GM12878 (cell line): ENCODE data around the gene NRXN3. TPM values are rescaled to one million over a fixed set of nuclear protein-coding genes. Genes with fewer than 3 reads are reported as not detected.

Source experiments
- ATAC-seq: fragments of 200-7000 bp; cut with Tn5 transposase; 3 replicates; pipeline ENCODE4 v1.9.1; 2020; ENCODE audit warnings: mild to moderate bottlenecking, moderate library complexity
- BruUV-seq: library from RNA; stranded (reverse); fragments of 400-500 nt; replicated peaks from 2 replicates; lab custom pipeline; 2021; lab: Mats Ljungman, UMichigan
- CTCF ChIA-PET: fragments of 300-600 bp; sonication (Branson Sonifier 250); formaldehyde crosslinking; extraction: SDS; loops from one replicate; lab custom pipeline; 2021; ENCODE audit warnings: inconsistent platforms; lab: Yijun Ruan, JAX
- POLR2A ChIA-PET: fragments of 350-600 bp; formaldehyde crosslinking; extraction: SDS; loops from one replicate; lab custom pipeline; 2021; ENCODE audit warnings: inconsistent platforms; lab: Charles Lee
- RAD21 ChIA-PET: fragments of 300-600 bp; sonication (Branson Sonifier 250); formaldehyde crosslinking; loops from one replicate; lab custom pipeline; 2023; ENCODE audit warnings: antibody characterized with exemption; ENCODE audit not compliant: unreplicated experiment; lab: Charles Lee
- SMC1A ChIA-PET: fragments of 300-600 bp; sonication (Branson Sonifier 250); formaldehyde crosslinking; loops from one replicate; lab custom pipeline; 2023; ENCODE audit not compliant: unreplicated experiment, uncharacterized antibody; lab: Charles Lee
- DNase-seq: peaks from one replicate; pipeline ENCODE4 v3.0.0-alpha.2; 2011; ENCODE audit warnings: low read depth, low spot score
- FAIRE-seq: peaks from 3 replicates; lab custom pipeline; 2011; peaks lifted over from hg19 to GRCh38; lab: Jason Lieb, UNC
- H2AFZ ChIP-seq: 2 replicates; pipeline ENCODE4 v1.6.0; 2011; ENCODE audit warnings: low read depth, low read length, control low read depth; ENCODE audit not compliant: control insufficient read depth
- H3K27ac ChIP-seq: 2 replicates; pipeline ENCODE4 v1.5.1; 2011; ENCODE audit warnings: control low read depth; ENCODE audit not compliant: control insufficient read depth, insufficient read depth
- H3K27me3 ChIP-seq, 2 experiments: replicated peaks in 1 of 2; 2 replicates each; pipeline versions ENCODE4 v1.6.0 to v1.6.1; 2011; ENCODE audit warnings: low read length in 1 of 2; ENCODE audit not compliant: control insufficient read depth in 2 of 2, insufficient read depth in 2 of 2
- H3K36me3 ChIP-seq, 2 experiments: 2 replicates each; pipeline ENCODE4 v1.5.1; 2011; ENCODE audit warnings: low read length in 1 of 2; ENCODE audit not compliant: control insufficient read depth in 2 of 2, insufficient read depth in 2 of 2
- H3K4me1 ChIP-seq: 2 replicates; pipeline ENCODE4 v1.6.1; 2011; ENCODE audit warnings: mild to moderate bottlenecking, low read length, moderate library complexity, mixed read lengths; ENCODE audit not compliant: control insufficient read depth, insufficient read depth
- H3K4me2 ChIP-seq: 2 replicates; pipeline ENCODE4 v1.6.0; 2011; ENCODE audit warnings: control low read depth; ENCODE audit not compliant: control insufficient read depth, insufficient read depth
- H3K4me3 ChIP-seq: fragments of 200-600 bp; sonication (generic); 2 replicates; pipeline ENCODE4 v1.5.1; 2016
- H3K79me2 ChIP-seq: 2 replicates; pipeline ENCODE4 v1.6.0; 2011; ENCODE audit warnings: low read length; ENCODE audit not compliant: control insufficient read depth, insufficient read depth
- H3K9ac ChIP-seq: 2 replicates; pipeline ENCODE4 v1.8.0; 2011; ENCODE audit warnings: low read length, control low read depth, mixed read lengths; ENCODE audit not compliant: control insufficient read depth, insufficient read depth
- H3K9me3 ChIP-seq: replicated peaks from 3 replicates; pipeline ENCODE4 v1.5.1; 2011; ENCODE audit warnings: mild to moderate bottlenecking, low read length; ENCODE audit not compliant: control insufficient read depth, insufficient read depth
- H4K20me1 ChIP-seq: 2 replicates; pipeline ENCODE4 v1.6.0; 2011; ENCODE audit not compliant: control insufficient read depth, insufficient read depth
- BACH1 ChIP-seq: fragments of 450-650 bp; IDR thresholded peaks from 2 replicates; pipeline ENCODE4 v1.6.1; 2017; ENCODE audit warnings: mild to moderate bottlenecking, borderline replicate concordance
- ELK1 ChIP-seq: IDR thresholded peaks from 2 replicates; pipeline ENCODE4 v1.6.1; 2012; ENCODE audit warnings: low read depth, low read length, improper control_type of control experiment
- NKRF ChIP-seq: fragments of 450-650 bp; conservative IDR thresholded peaks from 2 replicates; pipeline ENCODE4 v1.6.1; 2017; ENCODE audit warnings: mild to moderate bottlenecking, moderate library complexity
- PBX3 ChIP-seq: IDR thresholded peaks from 2 replicates; pipeline ENCODE4 v1.6.1; 2011; ENCODE audit warnings: mild to moderate bottlenecking, low read depth, low read length, moderate library complexity; ENCODE audit not compliant: insufficient replicate concordance
- RAD21 ChIP-seq: IDR thresholded peaks from 2 replicates; pipeline ENCODE4 v1.6.1; 2011; ENCODE audit warnings: mild to moderate bottlenecking, low read depth, low read length, moderate library complexity; ENCODE audit not compliant: insufficient read depth
- STAT3 ChIP-seq: IDR thresholded peaks from 2 replicates; pipeline ENCODE4 v1.6.1; 2011; ENCODE audit warnings: low read depth, low read length, improper control_type of control experiment
- WGBS: methylation state at CpG from one replicate; pipeline ENCODE4 v1.1.6; 2016; ENCODE audit warnings: low lambda C conversion rate; ENCODE audit not compliant: insufficient replicate concordance, insufficient coverage; ENCODE audit errors: missing lambda C conversion rate; 5-methylcytosine and 5-hydroxymethylcytosine counted together
- in situ Hi-C: fragments of 300-500 bp; cut with MboI; formaldehyde crosslinking; loops from 9 replicates; pipeline ENCODE4 v1.14.3; 2018; ENCODE audit warnings: mixed read lengths
- intact Hi-C: fragments of 100-400 bp; cut with micrococcal nuclease; formaldehyde crosslinking; loops from one replicate; pipeline ENCODE4 v1.14.2; 2022; ENCODE audit not compliant: unreplicated experiment
- polyA plus RNA-seq, 11 experiments: library from polyadenylated mRNA; depleted of rRNA in 4 of 11; unstranded in 6 of 11; stranded (reverse) in 5 of 11; fragments of >200 nt; fragmentation: Nextera tagmentation in 4 of 11; fragmentation: Illumina TruSeq in 1 of 11; extraction: Ambion mirVana in 4 of 11; extraction: Trizol in 1 of 11; gene quantifications; 1 replicate in 1 of 11; 2 replicates in 10 of 11; pipeline versions ENCODE4 v1.2.1 to v1.2.3, GENCODE V29; 2011 to 2016; ENCODE audit warnings: inconsistent platforms in 2 of 11, missing spikeins in 2 of 11, low read depth in 1 of 11
- total RNA-seq, 4 experiments: library from RNA; depleted of rRNA in 3 of 4; stranded (reverse); fragments of >200 nt in 3 of 4; fragmentation: Illumina TruSeq in 1 of 4; extraction: Trizol in 1 of 4; gene quantifications; 2 replicates each; pipeline versions ENCODE4 v1.2.1 to v1.2.3, GENCODE V29; 2013 to 2021

NRXN3 gene
- total and polyA plus RNA-seq, 10 of the 15 experiments (the other 5 are each of a cell fraction or from before 2014, with no cell fraction given) = 0.52 to 3.3 (median 1.4) TPM

GRCh38 chr14:79040790-79041189, 870.6 kb downstream of the NRXN3 start:
- H3K27ac ChIP-seq = no peak overlapping the region
- H3K36me3 ChIP-seq = no peaks in the 10 kb centered on the region
- ChIA-PET RAD21 (no interaction called here), SMC1A (interaction anchor here (0.7 kb wide), 1 partner anchor 20 kb away, joined by 3 read pairs; no protein-coding TSS in a partner anchor), CTCF (no interaction called here), POLR2A (no interaction called here)
- ATAC-seq = no peak
- 21% methylated on average over 1 of the region's 1 CpG for WGBS
- H3K9ac ChIP-seq = no peak overlapping the region
- in situ Hi-C loops = no loop called here
- H3K4me2 ChIP-seq = no peak overlapping the region
- TF ChIP-seq PBX3 (no peak), BACH1 (no peak), STAT3 (no peak), NKRF (no peak), ELK1 (no peak), RAD21 (no peak)
- H3K79me2 ChIP-seq = no peaks in the 10 kb centered on the region
- DNase-seq = no peak
- H2AFZ ChIP-seq = no peak overlapping the region
- peaks cover 2% of the 10 kb centered on the region; the same call in 2 of the 3 replicates for H3K9me3 ChIP-seq
- FAIRE-seq = no peak
- H3K4me3 ChIP-seq = no peak overlapping the region
- no peaks in the 10 kb centered on the region for H3K27me3 ChIP-seq
- intact Hi-C loops = no loop called here
- H3K4me1 ChIP-seq = no peaks in the 10 kb centered on the region
- BruUV-seq = no TSS peak
- no peaks in the 10 kb centered on the region for H4K20me1 ChIP-seq
